HEK293T (cell line): Measurements from ENCODE around the gene HOXD11.

Source experiments
- BHLHE40 ChIP-seq: fragments of 450-650 bp; IDR thresholded peaks from 2 replicates; pipeline ENCODE4 v1.6.1; 2016; ENCODE audit warnings: mild to moderate bottlenecking, moderate library complexity, borderline replicate concordance
- ELF4 ChIP-seq: fragments of 450-650 bp; IDR thresholded peaks from 2 replicates; pipeline ENCODE4 v1.6.1; 2017; ENCODE audit warnings: antibody characterized with exemption
- FOXA1 ChIP-seq: fragments of 450-650 bp; IDR thresholded peaks from 2 replicates; pipeline ENCODE4 v1.6.1; 2016; ENCODE audit warnings: mild to moderate bottlenecking
- FOXK2 ChIP-seq: fragments of 450-650 bp; IDR thresholded peaks from 2 replicates; pipeline ENCODE4 v1.6.1; 2016; ENCODE audit warnings: mild to moderate bottlenecking
- HDGF ChIP-seq: fragments of 450-650 bp; IDR thresholded peaks from 2 replicates; pipeline ENCODE4 v1.6.1; 2017; ENCODE audit warnings: antibody characterized with exemption, borderline replicate concordance
- L3MBTL2 ChIP-seq: fragments of 450-650 bp; conservative IDR thresholded peaks from 2 replicates; pipeline ENCODE4 v1.6.1; 2016; ENCODE audit warnings: mild to moderate bottlenecking
- LEF1 ChIP-seq: fragments of 450-650 bp; IDR thresholded peaks from 2 replicates; pipeline ENCODE4 v1.6.1; 2017; ENCODE audit warnings: mild to moderate bottlenecking, borderline replicate concordance
- NFRKB ChIP-seq: fragments of 450-650 bp; IDR thresholded peaks from 2 replicates; pipeline ENCODE4 v1.6.1; 2016; ENCODE audit warnings: mild to moderate bottlenecking, moderate library complexity
- SP1 ChIP-seq: fragments of 450-650 bp; IDR thresholded peaks from 2 replicates; pipeline ENCODE4 v1.6.1; 2017
- SUZ12 ChIP-seq: fragments of 450-650 bp; IDR thresholded peaks from 2 replicates; pipeline ENCODE4 v1.6.1; 2016; ENCODE audit warnings: mild to moderate bottlenecking
- TARDBP ChIP-seq: fragments of 450-650 bp; IDR thresholded peaks from 2 replicates; pipeline ENCODE4 v1.6.1; 2016
- ZNF384 ChIP-seq: fragments of 450-650 bp; IDR thresholded peaks from 2 replicates; pipeline ENCODE4 v1.6.1; 2016

- TF ChIP-seq BHLHE40 (no peak), SP1 (no peak), FOXA1 (no peak), NFRKB (no peak), FOXK2 (no peak), LEF1 (no peak), HDGF (no peak), L3MBTL2 (no peak), TARDBP (no peak), ELF4 (no peak), ZNF384 (no peak), SUZ12 (no peak)
These were observed 35.5 kb upstream of the HOXD11 start for GRCh38 chr2:176071330-176072291.
